Naive B cell (primary cell): ENCODE results near the gene MOB3A. TPM values are rescaled to one million over a fixed set of nuclear protein-coding genes. Genes with fewer than 3 reads are reported as not detected.

Source experiments
- ATAC-seq, 2 donors: fragments of 150-1000 bp; cut with Tn5 transposase; 2 replicates each; pipeline ENCODE4 v1.10.0; 2021; ENCODE audit warnings: low read depth in 2 of 2, mild to moderate bottlenecking in 2 of 2, moderate library complexity in 2 of 2
- DNase-seq: peaks from one replicate; pipeline ENCODE4 v3.0.0; 2022
- H3K27ac Mint-ChIP-seq, 6 donors: one replicate each; pipeline ENCODE4 v1.8.0; 2020 to 2022; ENCODE audit warnings: mild to moderate bottlenecking in 6 of 6, mixed read lengths in 6 of 6, moderate library complexity in 5 of 6, inconsistent platforms in 2 of 6
- H3K27me3 Mint-ChIP-seq, 3 donors: one replicate each; pipeline ENCODE4 v1.8.0; 2021 to 2022; ENCODE audit warnings: mixed read lengths in 3 of 3, mild to moderate bottlenecking in 1 of 3
- H3K36me3 Mint-ChIP-seq, 2 donors: one replicate each; pipeline ENCODE4 v1.8.0; 2020 to 2022; ENCODE audit warnings: mixed read lengths in 2 of 2, inconsistent platforms in 1 of 2, mild to moderate bottlenecking in 1 of 2
- H3K4me1 Mint-ChIP-seq, 3 donors: one replicate each; pipeline ENCODE4 v1.8.0; 2020 to 2022; ENCODE audit warnings: mixed read lengths in 3 of 3, inconsistent platforms in 1 of 3, mild to moderate bottlenecking in 1 of 3, moderate library complexity in 1 of 3
- H3K4me3 Mint-ChIP-seq, 8 donors: one replicate each; pipeline ENCODE4 v1.8.0; 2020 to 2022; ENCODE audit warnings: mild to moderate bottlenecking in 8 of 8, mixed read lengths in 8 of 8, moderate library complexity in 8 of 8, inconsistent platforms in 2 of 8
- H3K9me3 Mint-ChIP-seq, 7 donors: one replicate each; pipeline ENCODE4 v1.8.0; 2020 to 2022; ENCODE audit warnings: mixed read lengths in 7 of 7, mild to moderate bottlenecking in 5 of 7, inconsistent platforms in 2 of 7, moderate library complexity in 1 of 7
- polyA plus RNA-seq, 6 donors: library from polyadenylated mRNA; unstranded; fragments of 300-500 nt; fragmentation: Illumina TruSeq; gene quantifications; one replicate each; pipeline ENCODE4 v1.2.3, GENCODE V29; 2021; ENCODE audit warnings: low read depth in 6 of 6

MOB3A gene
- polyA plus RNA-seq: 100 to 1,000 TPM in 1 of 6 donors, 10 to 100 TPM in 5; 52.2 to 106 (median 75.1) TPM

DNA sequence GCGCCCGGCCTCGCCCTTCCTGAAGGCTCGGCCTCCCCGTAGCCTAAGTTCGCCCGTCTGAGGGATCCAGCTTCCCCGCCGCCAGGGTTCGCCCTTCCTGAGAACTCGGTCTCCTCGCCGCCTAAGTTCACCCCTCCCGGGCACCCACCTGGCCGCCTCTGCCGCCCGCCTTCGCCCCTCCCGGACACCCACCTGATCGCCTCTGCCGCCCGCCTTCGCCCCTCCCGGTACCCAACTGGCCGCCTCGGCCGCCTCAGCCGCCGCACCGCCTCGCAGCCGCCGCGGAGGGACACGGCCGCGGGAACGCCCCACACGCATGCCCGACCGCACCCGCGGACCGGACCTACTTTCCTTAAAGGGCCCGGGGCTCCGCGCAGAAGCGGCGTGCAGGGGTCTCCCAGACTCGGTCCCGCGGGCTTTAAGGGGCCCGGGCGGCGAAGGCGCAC lies at the start of gene MOB3A:
MOB3A (minus strand) TSS at position 293 of the 446 bp plus-strand sequence. CDS start 17,766 bp downstream, outside the sequence.
- peaks cover 25 to 47% (median 44%) of the 10 kb centered on the region in 3 donors for H3K4me1 Mint-ChIP-seq
- H3K27me3 Mint-ChIP-seq: no peaks in the 10 kb centered on the region
- H3K4me3 Mint-ChIP-seq: peak within 1 kb of the TSS; percentile 96 to 100 (median 98)
- peak; percentile 44 to 54 for ATAC-seq
- peak; percentile 95 for DNase-seq
- peaks cover 0 to 6% of the 10 kb centered on the region in 2 donors for H3K36me3 Mint-ChIP-seq
- H3K9me3 Mint-ChIP-seq: no peaks in the 10 kb centered on the region
- peak within 1 kb of the TSS; percentile 99 to 100 (median 99) for H3K27ac Mint-ChIP-seq

DNA sequence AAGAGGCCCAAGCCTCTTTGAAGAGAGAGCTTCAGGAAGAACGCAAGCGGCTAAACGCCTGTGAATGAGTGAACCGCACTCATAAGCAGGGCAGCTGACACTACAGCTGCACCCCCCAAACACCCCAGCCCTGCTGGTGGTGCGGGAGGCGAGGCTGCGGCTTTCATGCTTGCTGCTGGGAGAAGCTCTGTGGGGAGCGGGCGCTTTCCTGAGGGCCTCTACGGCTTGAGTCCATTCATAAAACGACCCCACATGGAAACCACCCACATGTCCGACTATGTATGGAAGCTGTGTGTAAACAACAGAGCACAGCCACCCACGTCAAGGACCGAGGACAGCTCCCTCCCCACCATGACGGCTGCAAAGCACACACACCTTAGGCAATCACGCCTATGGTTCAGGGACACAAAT lies 49.7 kb upstream of the MOB3A start:
- Mint-ChIP-seq H3K4me1 (peaks cover 21 to 51% (median 41%) of the 10 kb centered on the region in 3 donors), H3K4me3 (peak overlapping the region in 2 of 8 donors; percentile 38 to 56), H3K36me3 (no peaks in the 10 kb centered on the region), H3K27ac (no peak overlapping the region), H3K9me3 (no peaks in the 10 kb centered on the region), H3K27me3 (no peaks in the 10 kb centered on the region)
- no peak for ATAC-seq
- DNase-seq: no peak

DNA sequence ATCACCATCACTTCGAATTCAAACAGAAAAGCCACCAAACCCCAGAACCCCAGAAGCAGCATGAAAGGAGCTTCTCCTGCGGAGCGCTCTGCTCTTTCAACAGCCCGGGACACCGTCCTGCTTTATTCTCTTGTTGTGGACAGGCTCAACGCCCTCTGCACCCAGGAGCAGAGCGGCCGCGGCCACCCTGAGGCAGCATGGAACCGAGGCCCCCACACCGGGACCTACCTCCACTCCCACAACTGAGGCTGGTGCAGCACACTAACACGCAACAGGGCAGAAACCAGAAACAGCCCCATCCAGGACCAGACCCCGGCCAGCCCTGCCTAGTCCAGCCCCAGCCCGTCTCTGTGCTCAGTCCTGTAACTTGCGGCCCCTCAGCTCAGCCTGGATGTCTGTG lies 48.1 kb upstream of the MOB3A start:
- Mint-ChIP-seq H3K4me3 (peak overlapping the region in 1 of 8 donors; percentile 21), H3K9me3 (no peaks in the 10 kb centered on the region), H3K27ac (peak overlapping the region in 1 of 6 donors; percentile 57), H3K27me3 (no peaks in the 10 kb centered on the region), H3K4me1 (peaks cover 12 to 50% (median 26%) of the 10 kb centered on the region in 3 donors), H3K36me3 (no peaks in the 10 kb centered on the region)
- ATAC-seq (no peak), DNase-seq (no peak)

DNA sequence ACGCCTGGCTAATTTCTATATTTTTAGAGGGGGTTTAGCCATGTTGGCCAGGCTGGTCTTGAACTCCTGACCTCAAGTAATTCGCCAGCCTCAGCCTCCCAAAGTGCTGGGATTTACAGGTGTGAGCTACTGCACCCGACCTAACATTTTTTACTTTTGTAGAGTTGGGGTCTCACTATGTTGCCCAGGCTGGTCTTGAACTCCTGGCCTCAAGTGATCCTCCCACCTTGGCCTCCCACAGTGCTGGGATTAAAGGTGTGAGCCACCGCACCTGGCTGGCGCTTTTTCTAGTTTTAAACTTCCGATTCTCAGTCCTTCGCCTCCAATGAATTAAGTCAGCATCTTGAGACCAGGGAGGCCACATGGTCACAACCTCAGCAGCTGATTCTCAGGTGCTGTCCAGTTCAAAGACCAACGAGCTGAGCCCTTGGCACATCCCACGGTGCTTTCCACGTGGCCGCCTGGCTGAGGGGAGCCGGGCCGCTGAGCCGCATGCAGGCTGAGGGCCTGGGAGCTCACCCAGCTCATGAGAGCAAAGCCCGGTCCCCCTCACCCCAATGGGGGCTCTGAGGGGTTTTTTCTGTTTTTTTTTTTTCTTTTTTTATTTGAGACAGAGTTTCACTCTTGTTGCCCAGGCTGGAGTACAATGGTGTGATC lies 46.2 kb upstream of the MOB3A start:
- H3K9me3 Mint-ChIP-seq: no peaks in the 10 kb centered on the region
- H3K4me1 Mint-ChIP-seq: peaks cover 9 to 37% (median 13%) of the 10 kb centered on the region in 3 donors
- H3K36me3 Mint-ChIP-seq: no peaks in the 10 kb centered on the region
- ATAC-seq: no peak
- H3K27me3 Mint-ChIP-seq: no peaks in the 10 kb centered on the region
- no peak overlapping the region for H3K4me3 Mint-ChIP-seq
- DNase-seq: no peak
- no peak overlapping the region for H3K27ac Mint-ChIP-seq

DNA sequence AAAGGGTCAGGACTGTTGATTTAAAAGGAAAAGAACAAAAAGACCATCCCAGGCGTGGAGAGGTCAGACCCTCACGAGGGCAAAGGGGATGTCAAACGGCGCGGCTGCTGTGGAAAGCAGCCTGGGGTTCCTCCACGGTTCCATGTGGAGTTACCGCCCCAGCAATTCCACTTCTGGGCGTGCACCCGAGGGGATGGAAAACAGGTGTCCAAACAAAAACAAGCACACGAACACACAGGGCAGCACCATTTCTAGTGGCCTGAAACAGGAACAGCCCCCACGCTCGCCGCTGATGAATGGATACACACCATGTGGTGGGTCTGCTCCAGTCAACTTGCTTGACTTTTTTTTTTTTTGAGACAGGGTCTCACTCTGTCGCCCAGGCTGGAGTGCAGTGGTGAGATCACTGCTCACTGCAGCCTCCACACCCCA lies 44.0 kb upstream of the MOB3A start:
- peak overlapping the region in 3 of 6 donors; percentile 16 to 30 (median 20) for H3K27ac Mint-ChIP-seq

DNA sequence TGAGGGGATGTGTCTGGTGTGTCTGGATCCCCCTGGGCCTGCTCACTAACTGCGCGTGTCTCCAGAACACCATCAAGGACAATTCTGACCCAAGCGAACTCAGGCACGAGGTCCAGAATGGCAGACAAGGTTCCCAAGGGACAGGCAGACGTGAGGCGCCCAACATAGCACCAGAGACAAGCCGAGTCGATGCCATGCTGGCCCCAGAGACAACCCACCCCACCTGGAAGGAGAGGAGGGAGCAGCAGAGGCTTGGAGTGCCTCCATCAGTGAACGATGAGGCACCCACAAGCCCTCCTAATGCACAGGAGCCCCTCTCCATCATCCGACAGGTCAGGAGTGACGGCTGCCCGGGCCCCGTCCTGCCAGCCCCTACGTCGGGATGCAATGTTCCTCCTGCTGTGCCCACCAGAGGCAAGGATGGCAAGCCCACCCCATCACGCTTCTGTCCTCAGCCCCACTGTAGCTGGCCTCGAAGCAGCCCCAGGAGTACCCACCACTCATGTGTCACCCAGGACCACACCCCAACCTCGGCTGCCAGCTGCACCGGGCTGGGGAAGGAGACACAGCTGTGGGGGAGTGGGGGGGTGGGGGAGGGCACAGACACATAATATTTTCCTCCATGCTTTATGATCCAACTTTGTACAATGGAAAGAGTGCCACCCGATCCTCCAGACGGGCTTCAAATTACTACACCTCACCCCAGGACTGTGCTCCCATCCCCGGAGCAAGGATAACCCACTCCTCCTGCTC lies 43.4 kb upstream of the MOB3A start:
- Mint-ChIP-seq H3K27ac (peak overlapping the region in 2 of 6 donors; percentile 16 to 20), H3K4me1 (peaks cover 6 to 29% (median 6%) of the 10 kb centered on the region in 3 donors), H3K27me3 (no peaks in the 10 kb centered on the region), H3K9me3 (no peaks in the 10 kb centered on the region), H3K36me3 (no peaks in the 10 kb centered on the region), H3K4me3 (no peak overlapping the region)
- DNase-seq: no peak
- ATAC-seq: no peak

More for the DNA sequence above, 44.0 kb upstream of the MOB3A start:
- Mint-ChIP-seq H3K36me3 (no peaks in the 10 kb centered on the region), H3K9me3 (no peaks in the 10 kb centered on the region), H3K27me3 (no peaks in the 10 kb centered on the region), H3K4me1 (peaks cover 9 to 33% (median 12%) of the 10 kb centered on the region in 3 donors), H3K4me3 (no peak overlapping the region)
- no peak for ATAC-seq
- no peak for DNase-seq

DNA sequence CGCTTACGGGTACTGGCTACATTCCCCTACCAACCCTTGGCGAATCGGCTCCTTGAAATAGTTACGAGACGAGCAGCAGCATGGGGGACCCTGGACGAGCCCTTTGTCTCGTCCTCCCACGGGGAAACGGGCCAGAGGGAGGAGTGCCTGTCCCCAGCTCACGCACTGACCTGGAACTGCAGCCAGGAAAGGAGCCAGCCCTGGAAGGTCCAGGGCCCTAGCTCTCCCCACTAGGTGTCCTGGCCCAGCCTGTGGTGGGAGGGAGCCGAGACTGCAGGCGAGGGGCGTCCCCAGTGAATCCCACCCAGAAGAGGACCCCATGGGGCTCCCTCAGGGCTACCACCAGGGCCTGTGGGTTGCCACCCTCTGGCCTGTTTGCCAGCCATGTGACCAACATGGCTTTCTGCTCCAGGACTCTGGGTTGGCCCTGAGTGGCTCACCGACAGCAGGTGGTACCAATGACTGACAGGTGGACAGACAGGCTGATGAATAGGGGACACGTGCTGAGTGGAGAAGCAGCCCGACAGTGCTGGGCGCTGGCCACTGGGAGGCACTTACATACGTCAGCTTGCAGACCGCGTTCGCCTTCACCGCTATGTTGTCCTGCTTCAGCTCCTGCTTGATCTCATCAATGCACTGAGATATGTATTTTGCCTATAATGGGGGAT lies 42.1 kb upstream of the MOB3A start:
- H3K27ac Mint-ChIP-seq: peak overlapping the region in 1 of 6 donors; percentile 27
- ATAC-seq (no peak), DNase-seq (no peak)
- no peaks in the 10 kb centered on the region for H3K27me3 Mint-ChIP-seq
- H3K4me3 Mint-ChIP-seq: no peak overlapping the region
- H3K9me3 Mint-ChIP-seq: no peaks in the 10 kb centered on the region
- peaks cover 3 to 18% (median 5%) of the 10 kb centered on the region in 3 donors for H3K4me1 Mint-ChIP-seq
- peaks cover 0 to 2% of the 10 kb centered on the region in 2 donors for H3K36me3 Mint-ChIP-seq

DNA sequence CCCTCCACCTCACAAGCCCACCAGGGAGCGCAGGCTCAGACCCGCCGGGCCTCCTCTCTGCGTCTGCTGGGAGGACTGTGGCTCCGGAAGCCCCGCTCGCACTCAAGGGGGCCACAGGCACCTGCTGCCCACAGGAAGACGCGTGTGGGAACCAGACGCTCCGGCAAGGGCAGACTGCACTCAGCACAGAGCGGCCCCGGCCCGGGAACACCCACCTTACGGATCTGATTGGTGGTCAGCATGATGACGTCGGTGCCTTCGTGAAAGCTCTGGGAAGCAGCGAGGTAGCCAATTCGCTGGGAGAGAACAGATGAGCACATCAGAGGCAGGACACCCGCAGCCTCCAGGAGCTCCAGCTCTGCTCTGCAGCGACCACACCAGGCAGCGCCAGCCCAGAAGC lies 40.7 kb upstream of the MOB3A start:
- H3K9me3 Mint-ChIP-seq: no peaks in the 10 kb centered on the region
- DNase-seq (no peak), ATAC-seq (no peak)
- no peak overlapping the region for H3K27ac Mint-ChIP-seq
- H3K4me1 Mint-ChIP-seq: peaks cover 0 to 16% (median 3%) of the 10 kb centered on the region in 3 donors
- H3K4me3 Mint-ChIP-seq: no peak overlapping the region
- H3K27me3 Mint-ChIP-seq: no peaks in the 10 kb centered on the region
- peaks cover 0 to 4% of the 10 kb centered on the region in 2 donors for H3K36me3 Mint-ChIP-seq

DNA sequence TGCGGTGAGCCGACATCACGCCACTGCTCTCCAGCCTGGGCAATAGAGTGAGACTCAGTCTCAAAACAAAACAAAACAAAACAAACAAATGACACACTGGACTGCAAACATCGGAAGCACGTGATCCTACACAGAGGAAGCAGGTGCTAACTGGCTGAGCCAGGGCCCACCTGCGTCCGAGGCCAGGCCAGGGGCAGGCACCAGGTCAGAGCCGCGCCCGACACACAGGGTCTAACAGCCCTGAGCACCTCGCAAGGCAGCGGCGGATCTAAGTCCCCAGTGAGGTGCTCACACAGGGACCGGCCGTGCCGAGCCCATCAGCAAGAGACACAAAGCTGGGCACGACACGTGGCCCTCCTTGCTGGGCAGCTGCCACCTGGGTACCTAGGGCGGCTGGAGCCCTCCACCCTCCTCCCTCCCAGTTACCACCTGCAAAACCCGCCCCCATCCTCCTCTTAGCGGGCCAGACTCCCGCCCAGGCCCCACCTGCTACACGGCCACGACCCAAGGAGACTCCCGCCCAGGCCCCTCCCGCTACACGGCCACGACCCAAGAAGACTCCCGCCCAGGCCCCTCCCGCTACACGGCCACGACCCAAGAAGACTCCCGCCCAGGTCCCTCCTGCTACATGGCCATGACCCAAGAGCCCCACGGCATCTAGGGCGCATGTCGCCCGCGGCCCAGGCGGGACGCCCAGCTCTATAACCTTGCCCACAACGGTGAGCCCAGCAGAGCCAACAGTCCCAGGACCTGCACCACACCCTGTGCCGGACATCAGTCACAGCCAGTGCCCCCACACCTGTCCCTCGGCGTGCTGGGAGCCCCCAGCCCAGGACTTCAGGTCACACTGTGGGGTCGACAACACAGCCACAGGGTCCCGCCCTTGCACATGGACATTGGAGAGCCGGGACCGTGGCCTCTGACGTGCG lies 39.6 kb upstream of the MOB3A start:
- Mint-ChIP-seq H3K27ac (peak overlapping the region in 2 of 6 donors; percentile 59 to 60), H3K36me3 (peaks cover 0 to 4% of the 10 kb centered on the region in 2 donors), H3K27me3 (no peaks in the 10 kb centered on the region), H3K4me1 (peaks cover 0 to 13% (median 3%) of the 10 kb centered on the region in 3 donors), H3K4me3 (no peak overlapping the region), H3K9me3 (no peaks in the 10 kb centered on the region)
- DNase-seq (no peak), ATAC-seq (no peak)

DNA sequence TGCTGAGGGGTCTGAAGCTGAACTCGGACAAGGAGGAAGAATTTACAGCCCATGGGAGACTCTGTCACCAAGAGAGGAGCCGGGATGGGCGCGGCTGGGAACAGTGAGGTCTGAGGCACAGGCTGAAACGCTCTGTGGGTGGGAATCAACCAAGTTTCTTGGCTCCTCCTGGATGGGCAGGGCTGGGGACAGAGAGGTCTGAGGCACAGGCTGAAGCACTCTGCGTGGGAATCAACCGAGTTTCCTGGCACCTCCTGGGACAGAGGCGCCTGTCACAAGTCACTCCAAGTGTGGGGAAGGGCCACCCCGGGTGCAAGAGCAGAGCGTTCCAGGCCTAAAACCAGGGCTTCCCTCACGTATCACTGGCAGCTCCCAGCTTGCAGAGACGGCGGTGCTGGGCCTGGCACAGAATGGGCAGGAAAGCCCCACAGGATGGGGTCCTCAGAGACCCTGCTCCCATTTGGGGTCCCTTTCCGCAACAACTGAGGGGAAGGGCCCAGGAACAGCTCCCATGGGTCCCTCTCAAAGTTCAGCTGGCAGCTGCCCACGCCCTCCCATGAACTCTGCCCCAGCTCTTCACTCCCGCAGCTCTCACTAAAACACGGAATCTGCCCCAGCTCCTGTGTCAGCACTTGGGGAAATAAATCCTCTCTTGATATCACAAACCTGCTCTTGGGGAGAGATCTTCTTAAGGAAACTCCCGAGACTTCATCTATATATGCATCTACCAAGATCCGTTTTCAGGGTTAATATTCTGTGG lies 36.8 kb upstream of the MOB3A start:
- peaks cover 0 to 5% (median 0%) of the 10 kb centered on the region in 3 donors for H3K4me1 Mint-ChIP-seq
- peak overlapping the region in 2 of 6 donors; percentile 61 to 70 for H3K27ac Mint-ChIP-seq
- H3K4me3 Mint-ChIP-seq: no peak overlapping the region
- no peaks in the 10 kb centered on the region for H3K9me3 Mint-ChIP-seq
- ATAC-seq (no peak), DNase-seq (no peak)
- H3K36me3 Mint-ChIP-seq: peaks cover 0 to 4% of the 10 kb centered on the region in 2 donors
- H3K27me3 Mint-ChIP-seq: no peaks in the 10 kb centered on the region

DNA sequence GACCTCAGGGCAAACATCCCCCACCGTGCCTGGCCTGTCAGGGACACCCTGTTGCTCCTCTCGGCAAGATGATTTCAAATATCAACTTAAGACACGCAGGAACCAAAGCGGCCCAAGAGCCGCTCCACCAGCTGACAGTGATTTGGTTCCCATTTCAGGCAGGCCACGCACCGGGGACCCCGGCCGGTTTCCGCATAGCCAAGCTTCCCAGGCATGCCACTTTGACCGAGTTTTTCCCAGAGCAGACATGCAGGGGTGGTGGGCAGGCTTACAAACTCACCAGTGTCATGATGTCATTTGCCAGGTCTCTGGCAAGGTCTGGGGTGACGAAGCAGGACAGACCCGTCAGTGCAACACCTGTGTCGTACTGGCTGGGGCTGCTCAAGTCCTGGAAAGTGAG lies 36.1 kb upstream of the MOB3A start:
- DNase-seq (no peak), ATAC-seq (no peak)
- no peak overlapping the region for H3K27ac Mint-ChIP-seq
- no peaks in the 10 kb centered on the region for H3K27me3 Mint-ChIP-seq
- peaks cover 0 to 4% of the 10 kb centered on the region in 2 donors for H3K36me3 Mint-ChIP-seq
- no peak overlapping the region for H3K4me3 Mint-ChIP-seq
- peaks cover 0 to 5% (median 0%) of the 10 kb centered on the region in 3 donors for H3K4me1 Mint-ChIP-seq
- H3K9me3 Mint-ChIP-seq: no peaks in the 10 kb centered on the region
